H9 (cell line): Measurements from ENCODE around the gene C15orf62. TPM values are rescaled to one million over a fixed set of nuclear protein-coding genes. Genes with fewer than 3 reads are reported as not detected.

Source experiments
- DNase-seq: peaks from one replicate; pipeline ENCODE4 v3.0.0-alpha.2; 2017
- H2AFZ ChIP-seq: one replicate; pipeline ENCODE4 v1.6.1; 2013; ENCODE audit warnings: mild to moderate bottlenecking, low read length, control low read depth, moderate library complexity
- H2AK5ac ChIP-seq: 2 replicates; pipeline ENCODE4 v1.6.1; 2013; ENCODE audit warnings: low read length, control low read depth, mixed read lengths; ENCODE audit not compliant: insufficient read length
- H2BK120ac ChIP-seq: one replicate; pipeline ENCODE4 v1.6.1; 2013; ENCODE audit warnings: low read depth, mild to moderate bottlenecking, low read length, control low read depth, inconsistent platforms; ENCODE audit not compliant: poor library complexity, severe bottlenecking
- H2BK12ac ChIP-seq: 2 replicates; pipeline ENCODE4 v1.6.1; 2013; ENCODE audit warnings: low read length, control low read depth, mixed read lengths, low read depth; ENCODE audit not compliant: insufficient read length
- H2BK15ac ChIP-seq: 2 replicates; pipeline ENCODE4 v1.6.1; 2013; ENCODE audit warnings: low read depth, low read length, control low read depth
- H2BK20ac ChIP-seq: one replicate; pipeline ENCODE4 v1.6.1; 2013; ENCODE audit warnings: low read depth, mild to moderate bottlenecking, low read length, control low read depth, inconsistent platforms; ENCODE audit not compliant: poor library complexity, severe bottlenecking
- H2BK5ac ChIP-seq: 2 replicates; pipeline ENCODE4 v1.6.1; 2013; ENCODE audit warnings: low read length, control low read depth, mixed read lengths; ENCODE audit not compliant: insufficient read length
- H3K14ac ChIP-seq: 2 replicates; pipeline ENCODE4 v1.6.1; 2013; ENCODE audit warnings: low read length, control low read depth; ENCODE audit not compliant: insufficient read depth
- H3K18ac ChIP-seq: 2 replicates; pipeline ENCODE4 v1.6.1; 2013; ENCODE audit warnings: low read depth, mild to moderate bottlenecking, mixed read lengths, low read length, control low read depth; ENCODE audit not compliant: insufficient read length
- H3K23ac ChIP-seq: 2 replicates; pipeline ENCODE4 v1.6.1; 2013; ENCODE audit warnings: low read length, control low read depth, mixed read lengths, low read depth; ENCODE audit not compliant: insufficient read length
- H3K23me2 ChIP-seq: 2 replicates; pipeline ENCODE4 v1.6.1; 2013; ENCODE audit warnings: low read depth, mild to moderate bottlenecking, mixed read lengths, low read length, control low read depth; ENCODE audit not compliant: insufficient read length, poor library complexity, severe bottlenecking
- H3K27ac ChIP-seq: 2 replicates; pipeline ENCODE4 v1.5.1; 2013; ENCODE audit warnings: low read length, control low read depth, mixed read lengths, low read depth; ENCODE audit not compliant: insufficient read length
- H3K27me3 ChIP-seq: 2 replicates; pipeline ENCODE4 v1.6.1; 2013; ENCODE audit warnings: low read length, control low read depth, inconsistent platforms; ENCODE audit not compliant: insufficient read depth
- H3K4ac ChIP-seq: 2 replicates; pipeline ENCODE4 v1.6.1; 2013; ENCODE audit warnings: low read depth, mild to moderate bottlenecking, control low read depth, inconsistent platforms, low read length, moderate library complexity
- H3K4me1 ChIP-seq: 2 replicates; pipeline ENCODE4 v1.6.1; 2013; ENCODE audit warnings: low read length, control low read depth, inconsistent platforms; ENCODE audit not compliant: insufficient read depth
- H3K4me2 ChIP-seq: 2 replicates; pipeline ENCODE4 v1.6.1; 2013; ENCODE audit warnings: low read length, control low read depth, mixed read lengths; ENCODE audit not compliant: insufficient read length, insufficient read depth
- H3K56ac ChIP-seq: 2 replicates; pipeline ENCODE4 v1.6.1; 2013; ENCODE audit warnings: low read depth, mild to moderate bottlenecking, mixed read lengths, low read length, control low read depth; ENCODE audit not compliant: insufficient read length
- H3K79me1 ChIP-seq: 2 replicates; pipeline ENCODE4 v1.6.1; 2013; ENCODE audit warnings: low read depth, mild to moderate bottlenecking, moderate library complexity, low read length, control low read depth, inconsistent platforms; ENCODE audit not compliant: insufficient read depth, poor library complexity, severe bottlenecking
- H3K79me2 ChIP-seq: 2 replicates; pipeline ENCODE4 v1.6.1; 2013; ENCODE audit warnings: low read length, control low read depth, inconsistent platforms; ENCODE audit not compliant: insufficient read depth
- H3K9ac ChIP-seq: 2 replicates; pipeline ENCODE4 v1.6.1; 2013; ENCODE audit warnings: low read length, control low read depth, mixed read lengths; ENCODE audit not compliant: insufficient read length; ENCODE audit errors: extremely low read depth
- H3K9me3 ChIP-seq: one replicate; pipeline ENCODE4 v1.6.1; 2013; ENCODE audit warnings: low read depth, low read length, inconsistent platforms; ENCODE audit not compliant: control insufficient read depth
- H3T11ph ChIP-seq: one replicate; pipeline ENCODE4 v1.6.1; 2013; ENCODE audit warnings: mild to moderate bottlenecking, low read length, control low read depth, inconsistent platforms
- H4K20me1 ChIP-seq: one replicate; pipeline ENCODE4 v1.6.1; 2013; ENCODE audit not compliant: control insufficient read depth, insufficient read length, insufficient read depth
- H4K5ac ChIP-seq: 2 replicates; pipeline ENCODE4 v1.6.1; 2013; ENCODE audit warnings: low read depth, mild to moderate bottlenecking, mixed read lengths, low read length, control low read depth; ENCODE audit not compliant: insufficient read length
- H4K8ac ChIP-seq: replicated peaks from 2 replicates; pipeline ENCODE4 v1.6.1; 2013; ENCODE audit warnings: low read length, control low read depth, mixed read lengths, low read depth; ENCODE audit not compliant: insufficient read length
- H4K91ac ChIP-seq: 2 replicates; pipeline ENCODE4 v1.6.1; 2013; ENCODE audit warnings: low read depth, mild to moderate bottlenecking, moderate library complexity, mixed read lengths, low read length, control low read depth; ENCODE audit not compliant: insufficient read length
- H3K27ac Mint-ChIP-seq, 3 experiments: 2 replicates in 2 of 3; 3 replicates in 1 of 3; pipeline ENCODE4 v1.8.0; 2020 to 2021; ENCODE audit warnings: mixed read lengths in 3 of 3, mild to moderate bottlenecking in 1 of 3, moderate library complexity in 1 of 3
- H3K27me3 Mint-ChIP-seq: 2 replicates; pipeline ENCODE4 v1.8.0; 2021; ENCODE audit warnings: low read depth, mild to moderate bottlenecking, moderate library complexity, mixed read lengths
- H3K36me3 Mint-ChIP-seq, 3 experiments: 2 replicates in 2 of 3; 3 replicates in 1 of 3; pipeline ENCODE4 v1.8.0; 2020 to 2021; ENCODE audit warnings: low read depth in 3 of 3, mixed read lengths in 3 of 3; ENCODE audit not compliant: insufficient read depth in 1 of 3
- H3K4me1 Mint-ChIP-seq, 2 experiments: 2 replicates each; pipeline ENCODE4 v1.8.0; 2020; ENCODE audit warnings: mixed read lengths in 2 of 2
- H3K4me3 Mint-ChIP-seq, 2 experiments: 2 replicates in 1 of 2; 3 replicates in 1 of 2; pipeline ENCODE4 v1.8.0; 2020 to 2021; ENCODE audit warnings: mild to moderate bottlenecking in 2 of 2, mixed read lengths in 2 of 2, moderate library complexity in 1 of 2
- H3K9me3 Mint-ChIP-seq, 2 experiments: 2 replicates in 1 of 2; 3 replicates in 1 of 2; pipeline ENCODE4 v1.8.0; 2020; ENCODE audit warnings: mild to moderate bottlenecking in 2 of 2, mixed read lengths in 2 of 2, moderate library complexity in 1 of 2
- WGBS: extraction: QIAGEN DNeasy Blood & Tissue Kit; methylation state at CpG from one replicate; pipeline ENCODE4 v1.1.7; 2013; ENCODE audit warnings: missing lambda C conversion rate, low lambda C conversion rate, mixed read lengths; ENCODE audit not compliant: insufficient read length; ENCODE audit errors: extremely low coverage; 5-methylcytosine and 5-hydroxymethylcytosine counted together
- total RNA-seq: library from RNA; stranded (reverse); gene quantifications from 2 replicates; pipeline ENCODE4 v1.2.1, GENCODE V29; 2021
- TF ChIP-seq, protein P1 (sequence below): fragments of 200-600 bp; sonication (generic); conservative IDR thresholded peaks from 3 replicates; pipeline ENCODE4 v1.8.0; 2021; ENCODE audit warnings: antibody characterized with exemption, mild to moderate bottlenecking

C15orf62 gene
- total RNA-seq, 1 experiment from 2014 or later = 0.70 TPM

DNA sequence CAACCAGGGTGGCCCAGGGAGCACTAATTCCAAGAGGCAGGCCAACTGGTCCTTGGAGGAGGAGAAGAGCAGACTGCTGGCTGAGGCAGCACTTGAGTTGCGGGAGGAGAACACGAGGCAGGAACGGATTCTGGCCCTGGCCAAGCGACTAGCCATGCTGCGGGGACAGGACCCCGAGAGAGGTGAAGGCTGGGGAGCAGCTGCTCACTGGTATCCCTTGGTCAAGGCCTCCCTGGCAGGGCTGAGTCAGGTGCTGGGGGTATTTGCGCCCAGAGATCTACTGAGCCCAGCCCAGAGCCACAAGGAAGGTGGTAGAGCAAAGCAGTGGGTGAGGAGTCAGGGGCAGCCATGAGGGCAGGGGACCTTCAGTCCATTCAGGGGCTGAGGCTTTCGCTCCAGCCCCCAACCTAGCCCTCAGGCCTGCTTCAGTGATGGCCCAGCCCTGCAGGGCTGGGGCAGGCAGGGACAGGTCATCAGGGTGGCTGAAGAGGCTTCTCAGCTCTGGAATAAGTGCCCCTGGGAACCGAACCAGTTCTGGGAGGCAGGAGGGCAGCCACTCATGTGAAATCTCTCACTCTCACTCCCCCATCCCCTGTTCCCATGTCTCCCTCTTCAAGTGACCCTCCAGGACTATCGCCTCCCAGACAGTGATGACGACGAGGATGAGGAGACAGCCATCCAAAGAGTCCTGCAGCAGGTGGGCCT is 43.1 kb downstream of the C15orf62 start:
- Histone ChIP-seq H2BK12ac (no peak overlapping the region), H3K27me3 (no peaks in the 10 kb centered on the region), H2BK120ac (no peak overlapping the region), H2AK5ac (no peak overlapping the region), H3K14ac (no peak overlapping the region), H3K56ac (no peak overlapping the region), H3K9ac (no peak overlapping the region), H3K27ac (no peak overlapping the region), H2AFZ (no peak overlapping the region), H4K8ac (no peak overlapping the region), H3K79me2 (no peaks in the 10 kb centered on the region), H2BK15ac (no peak overlapping the region), H4K20me1 (no peaks in the 10 kb centered on the region), H3K79me1 (no peaks in the 10 kb centered on the region), H3K4me2 (no peak overlapping the region), H2BK5ac (no peak overlapping the region), H3K23ac (no peak overlapping the region), H2BK20ac (no peak overlapping the region), H4K91ac (no peak overlapping the region), H3K4ac (no peak overlapping the region), H3K23me2 (no peaks in the 10 kb centered on the region), H3K4me1 (no peaks in the 10 kb centered on the region), H3K9me3 (no peaks in the 10 kb centered on the region), H3T11ph (no peak overlapping the region), H4K5ac (no peak overlapping the region), H3K18ac (no peak overlapping the region)
- Mint-ChIP-seq H3K4me1 (peaks cover 10 to 11% of the 10 kb centered on the region in 2 experiments), H3K27me3 (no peaks in the 10 kb centered on the region; the same call in 1 of the 2 replicates), H3K9me3 (no peaks in the 10 kb centered on the region; a peak in 1 of 5 replicates), H3K36me3 (peaks cover 0 to 18% (median 0%) of the 10 kb centered on the region in 3 experiments; a peak in 3 of 7 replicates), H3K4me3 (no peak overlapping the region), H3K27ac (peak overlapping the region in 1 of 3 experiments; percentile 25; a peak in 1 of 7 replicates)
- no peak for DNase-seq
- TF ChIP-seq, protein P1, sequence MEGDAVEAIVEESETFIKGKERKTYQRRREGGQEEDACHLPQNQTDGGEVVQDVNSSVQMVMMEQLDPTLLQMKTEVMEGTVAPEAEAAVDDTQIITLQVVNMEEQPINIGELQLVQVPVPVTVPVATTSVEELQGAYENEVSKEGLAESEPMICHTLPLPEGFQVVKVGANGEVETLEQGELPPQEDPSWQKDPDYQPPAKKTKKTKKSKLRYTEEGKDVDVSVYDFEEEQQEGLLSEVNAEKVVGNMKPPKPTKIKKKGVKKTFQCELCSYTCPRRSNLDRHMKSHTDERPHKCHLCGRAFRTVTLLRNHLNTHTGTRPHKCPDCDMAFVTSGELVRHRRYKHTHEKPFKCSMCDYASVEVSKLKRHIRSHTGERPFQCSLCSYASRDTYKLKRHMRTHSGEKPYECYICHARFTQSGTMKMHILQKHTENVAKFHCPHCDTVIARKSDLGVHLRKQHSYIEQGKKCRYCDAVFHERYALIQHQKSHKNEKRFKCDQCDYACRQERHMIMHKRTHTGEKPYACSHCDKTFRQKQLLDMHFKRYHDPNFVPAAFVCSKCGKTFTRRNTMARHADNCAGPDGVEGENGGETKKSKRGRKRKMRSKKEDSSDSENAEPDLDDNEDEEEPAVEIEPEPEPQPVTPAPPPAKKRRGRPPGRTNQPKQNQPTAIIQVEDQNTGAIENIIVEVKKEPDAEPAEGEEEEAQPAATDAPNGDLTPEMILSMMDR = no peak
- no CpG with 5 or more reads among the region's 12 CpGs for WGBS
